Fibroblast of the aortic adventitia (primary cell): ENCODE data around the gene TTC34. TPM values are rescaled to one million over a fixed set of nuclear protein-coding genes. Genes with fewer than 3 reads are reported as not detected.

Experiments
- DNase-seq: peaks from one replicate; pipeline ENCODE4 v3.0.0-alpha.2; 2010; ENCODE audit warnings: low read depth
- H3K4me3 ChIP-seq: 2 replicates; pipeline ENCODE4 v1.5.1; 2011; ENCODE audit warnings: low read depth, mild to moderate bottlenecking, control low read depth, low read length, moderate library complexity
- total RNA-seq: library from RNA; depleted of rRNA; stranded (reverse); fragments of >200 nt; gene quantifications from 2 replicates; pipeline ENCODE4 v1.2.3, GENCODE V29; 2012; ENCODE audit warnings: low replicate concordance
- TF ChIP-seq, protein P1 (sequence below): IDR thresholded peaks from 2 replicates; pipeline ENCODE4 v1.5.1; 2011; ENCODE audit warnings: mild to moderate bottlenecking, low read length, control low read depth, inconsistent platforms; ENCODE audit not compliant: insufficient read depth

TTC34 gene
- total RNA-seq, 1 donor = 0.27 TPM

DNA sequence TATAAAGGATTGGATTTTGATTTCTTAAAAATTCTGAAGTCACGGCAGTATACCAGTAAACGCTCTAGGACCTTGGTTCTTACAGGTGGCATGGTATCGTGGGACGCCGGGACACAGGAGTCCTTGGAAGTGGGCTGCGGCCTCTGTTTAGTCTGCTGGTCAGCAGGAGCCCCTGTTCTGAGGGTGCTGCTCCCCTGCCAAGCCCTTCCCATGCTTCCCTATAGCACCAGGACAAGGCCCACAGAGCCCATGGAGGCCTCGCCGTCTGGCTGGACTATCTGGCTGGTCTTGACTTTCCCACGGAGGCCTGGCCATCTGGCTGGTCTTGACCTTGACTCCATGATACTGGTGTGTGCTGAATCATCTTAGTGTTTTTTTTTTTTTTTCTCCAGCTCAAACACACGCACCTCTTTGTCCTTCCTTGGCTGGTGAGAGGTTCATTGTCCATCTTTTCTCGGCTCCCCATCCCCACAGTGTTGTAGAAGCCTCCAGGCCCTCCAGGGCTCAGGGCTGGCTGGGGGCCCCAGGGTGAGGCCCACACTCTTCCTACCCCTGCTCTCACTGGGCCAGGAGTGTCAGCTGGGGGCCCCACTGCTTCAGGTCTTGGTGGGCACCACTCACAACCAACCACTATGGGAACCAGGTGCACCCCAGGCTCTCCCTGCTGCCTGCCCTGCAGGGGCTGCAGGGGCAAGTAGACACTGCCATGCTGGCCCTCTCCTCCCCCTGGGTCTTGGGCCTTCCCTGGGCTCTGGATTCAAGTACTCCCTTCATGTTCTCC lies 16.5 kb upstream of the TTC34 start:
- TF ChIP-seq, protein P1, sequence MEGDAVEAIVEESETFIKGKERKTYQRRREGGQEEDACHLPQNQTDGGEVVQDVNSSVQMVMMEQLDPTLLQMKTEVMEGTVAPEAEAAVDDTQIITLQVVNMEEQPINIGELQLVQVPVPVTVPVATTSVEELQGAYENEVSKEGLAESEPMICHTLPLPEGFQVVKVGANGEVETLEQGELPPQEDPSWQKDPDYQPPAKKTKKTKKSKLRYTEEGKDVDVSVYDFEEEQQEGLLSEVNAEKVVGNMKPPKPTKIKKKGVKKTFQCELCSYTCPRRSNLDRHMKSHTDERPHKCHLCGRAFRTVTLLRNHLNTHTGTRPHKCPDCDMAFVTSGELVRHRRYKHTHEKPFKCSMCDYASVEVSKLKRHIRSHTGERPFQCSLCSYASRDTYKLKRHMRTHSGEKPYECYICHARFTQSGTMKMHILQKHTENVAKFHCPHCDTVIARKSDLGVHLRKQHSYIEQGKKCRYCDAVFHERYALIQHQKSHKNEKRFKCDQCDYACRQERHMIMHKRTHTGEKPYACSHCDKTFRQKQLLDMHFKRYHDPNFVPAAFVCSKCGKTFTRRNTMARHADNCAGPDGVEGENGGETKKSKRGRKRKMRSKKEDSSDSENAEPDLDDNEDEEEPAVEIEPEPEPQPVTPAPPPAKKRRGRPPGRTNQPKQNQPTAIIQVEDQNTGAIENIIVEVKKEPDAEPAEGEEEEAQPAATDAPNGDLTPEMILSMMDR = no peak
- H3K4me3 ChIP-seq = no peak overlapping the region
- no peak for DNase-seq

DNA sequence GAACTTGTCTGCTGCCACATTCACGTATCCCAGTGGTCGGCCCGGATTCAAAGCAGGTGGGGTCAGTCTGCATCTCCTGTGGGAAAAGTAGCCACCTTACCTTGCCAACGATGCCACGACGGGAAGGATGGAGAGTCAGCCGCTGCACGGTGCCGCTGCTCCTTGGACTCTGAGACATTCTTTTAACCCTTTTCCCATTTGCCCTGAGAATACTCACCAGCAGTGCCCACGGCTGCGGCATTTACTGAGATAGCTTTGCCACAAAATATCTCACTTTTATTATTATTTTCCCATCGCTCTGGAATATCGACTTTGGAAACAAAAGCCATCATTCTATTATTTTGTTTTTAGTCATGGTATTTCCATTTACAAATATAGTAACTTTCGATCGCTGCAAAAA lies 15.3 kb upstream of the TTC34 start:
- H3K4me3 ChIP-seq = no peak overlapping the region
- TF ChIP-seq, protein P1 = no peak
- no peak for DNase-seq

DNA sequence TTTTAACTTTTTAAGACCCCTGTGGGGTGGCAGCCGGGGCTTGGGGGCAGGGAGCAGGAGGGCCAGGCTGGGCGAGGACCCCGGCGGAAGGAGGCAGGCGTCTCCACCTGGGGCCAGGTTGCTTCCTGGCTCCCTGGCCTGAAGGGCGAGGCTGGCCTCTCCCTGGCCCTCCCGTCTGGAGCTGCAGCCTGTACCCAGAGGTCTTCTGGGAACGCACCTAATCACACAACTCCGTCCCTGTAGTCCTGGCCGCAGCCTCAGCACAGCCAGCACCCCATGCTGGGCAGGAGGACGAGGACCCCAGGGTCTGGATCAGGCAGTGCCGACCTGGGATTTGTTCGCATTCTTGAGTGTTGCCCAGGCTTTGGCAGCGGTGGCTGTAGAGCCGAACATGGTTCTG lies 14.1 kb upstream of the TTC34 start:
- TF ChIP-seq, protein P1 = no peak
- DNase-seq = no peak
- no peak overlapping the region for H3K4me3 ChIP-seq

DNA sequence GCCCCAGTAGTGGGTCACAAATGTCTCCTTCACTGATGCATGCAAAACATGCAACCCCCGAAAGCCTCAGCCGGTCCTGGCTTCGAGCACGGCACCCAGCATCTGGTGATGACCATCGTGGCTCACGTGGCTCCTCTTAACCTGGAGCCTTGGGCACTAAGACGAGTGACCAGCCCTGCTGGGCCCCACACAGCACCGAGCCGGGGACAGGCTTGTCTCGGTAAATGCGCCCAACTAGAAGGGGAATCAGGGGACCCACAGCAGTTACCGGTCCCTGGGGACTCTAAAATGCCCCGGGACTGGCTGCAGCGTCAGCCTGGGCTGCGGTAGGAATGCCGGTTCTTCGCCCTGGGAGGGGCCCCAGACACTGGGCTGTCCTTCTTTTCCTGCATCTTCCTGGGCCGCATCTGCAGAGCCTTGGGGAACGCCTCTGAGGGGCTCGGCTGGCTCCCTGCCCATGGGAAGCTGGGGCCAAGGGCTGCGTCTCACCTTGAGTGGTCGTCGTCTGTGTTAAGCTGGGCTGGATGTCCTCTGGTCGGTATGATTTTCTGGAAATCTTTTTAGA lies 13.1 kb upstream of the TTC34 start:
- TF ChIP-seq, protein P1 = no peak
- DNase-seq = no peak
- no peak overlapping the region for H3K4me3 ChIP-seq

DNA sequence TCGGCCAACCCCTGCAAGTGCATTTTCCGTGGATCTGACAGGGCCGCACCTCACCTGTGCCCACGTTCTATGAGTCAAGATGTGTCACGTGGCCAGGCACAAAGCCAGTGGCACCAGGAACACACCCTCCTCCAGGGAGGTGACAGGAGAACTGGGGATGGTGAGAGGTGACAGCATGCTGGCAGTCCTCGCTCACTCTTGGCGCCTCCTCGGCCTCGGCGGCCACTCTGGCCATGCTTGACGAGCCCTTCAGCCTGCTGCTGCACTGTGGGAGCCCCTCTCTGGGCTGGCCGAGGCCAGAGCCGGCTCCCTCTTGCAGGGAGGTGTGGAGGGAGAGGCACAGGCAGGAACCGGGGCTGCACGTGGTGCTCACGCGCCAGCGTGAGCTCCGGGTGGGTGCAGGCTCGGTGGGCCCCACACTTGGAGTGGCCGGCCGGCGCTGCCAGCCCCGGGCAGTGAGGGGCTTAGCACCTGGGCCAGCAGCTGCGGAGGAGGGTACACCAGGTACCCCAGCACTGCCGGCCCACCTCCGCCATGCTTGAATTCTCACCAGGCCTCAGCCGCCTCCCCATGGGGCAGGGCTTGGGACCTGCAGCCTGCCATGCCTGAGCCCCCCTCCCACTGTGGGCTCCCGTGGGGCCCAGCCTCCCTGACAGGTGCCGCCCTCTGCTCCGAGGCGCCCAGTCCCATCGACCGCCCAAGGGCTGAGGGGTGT lies 11.6 kb upstream of the TTC34 start:
- TF ChIP-seq, protein P1 = no peak
- no peak overlapping the region for H3K4me3 ChIP-seq
- no peak for DNase-seq

DNA sequence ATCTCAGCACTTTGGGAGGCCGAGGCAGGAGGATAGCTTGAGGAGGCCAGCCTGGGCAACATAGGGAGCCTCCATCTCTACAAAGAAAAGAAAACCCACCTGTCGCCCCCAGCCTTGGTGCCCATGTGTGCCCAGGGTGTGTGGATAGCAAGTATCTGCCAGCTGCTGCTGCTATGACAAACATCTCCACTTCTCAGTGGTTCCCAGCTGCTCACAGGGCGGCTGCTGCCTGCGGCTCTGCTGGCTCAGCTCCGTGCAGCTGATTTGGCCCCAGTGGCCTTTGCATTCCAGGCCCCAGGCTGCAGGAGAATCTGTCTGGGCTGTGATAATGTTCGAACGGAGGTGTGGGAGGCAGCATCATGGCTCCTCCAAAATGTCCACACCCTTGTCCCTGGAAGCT lies 10.6 kb upstream of the TTC34 start:
- TF ChIP-seq, protein P1 = no peak
- no peak for DNase-seq
- no peak overlapping the region for H3K4me3 ChIP-seq
